Bronchial epithelial cell (primary cell): ENCODE data around the gene TICRR. TPM values are rescaled to one million over a fixed set of nuclear protein-coding genes. Genes with fewer than 3 reads are reported as not detected.

Experiments used
- DNase-seq: peaks from one replicate; pipeline ENCODE4 v3.0.0-alpha.2; 2010; ENCODE audit warnings: low read depth
- FAIRE-seq: peaks from 2 replicates; lab custom pipeline; 2011; peaks lifted over from hg19 to GRCh38; lab: Jason Lieb, UNC
- H3K27me3 ChIP-seq: 2 replicates; pipeline ENCODE4 v1.5.1; 2011; ENCODE audit warnings: low read length; ENCODE audit not compliant: control insufficient read depth, insufficient read depth
- H3K36me3 ChIP-seq: 2 replicates; pipeline ENCODE4 v1.5.1; 2011; ENCODE audit warnings: low read length; ENCODE audit not compliant: control insufficient read depth, insufficient read depth
- H3K4me3 ChIP-seq: 2 replicates; pipeline ENCODE4 v1.5.1; 2011; ENCODE audit warnings: mild to moderate bottlenecking, low read depth, low read length, control low read depth
- CTCF ChIP-seq: IDR thresholded peaks from 2 replicates; pipeline ENCODE4 v1.5.1; 2011; ENCODE audit warnings: mild to moderate bottlenecking, moderate library complexity, low read length, control low read depth, inconsistent platforms; ENCODE audit not compliant: insufficient read depth, severe bottlenecking
- total RNA-seq: library from RNA; depleted of rRNA; stranded (reverse); fragments of >200 nt; gene quantifications from 2 replicates; pipeline ENCODE4 v1.2.1, GENCODE V29; 2014

The TICRR gene
- total RNA-seq, 1 donor from 2014 or later = 0.26 TPM

DNA sequence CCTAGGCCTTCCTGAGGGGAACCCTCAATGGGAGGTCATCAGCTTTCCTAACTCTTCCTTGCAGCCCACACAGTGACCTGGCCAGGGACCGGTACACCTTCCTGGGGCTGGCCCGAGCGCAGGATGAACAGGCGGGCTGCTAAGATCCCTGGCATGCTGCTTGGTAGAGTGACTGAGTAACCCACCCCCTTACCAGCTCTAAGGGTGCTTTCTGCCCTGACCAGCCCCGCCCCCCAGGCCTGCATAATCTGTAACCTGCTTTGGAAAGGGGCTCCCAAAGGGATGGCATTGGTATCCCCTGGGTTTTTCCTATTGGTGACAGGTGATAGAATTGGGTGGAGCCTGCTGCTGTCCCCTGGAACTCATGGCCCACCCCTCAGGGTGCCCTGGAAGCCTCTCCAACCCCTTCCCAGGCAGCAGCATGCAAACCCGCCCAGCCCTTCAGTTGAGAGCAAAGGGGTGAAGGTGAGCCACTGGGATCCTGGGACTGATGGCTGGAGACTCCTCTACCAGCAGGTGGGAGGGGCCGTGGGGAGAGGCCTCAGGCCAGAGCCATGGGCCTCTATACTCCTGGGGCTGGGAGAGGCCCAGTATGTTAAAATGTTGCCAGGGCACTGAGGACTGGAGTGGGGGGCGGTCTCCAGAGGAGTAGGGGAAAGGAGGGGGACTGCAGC, 91.1 kb downstream of the TICRR start:
- no peak for TF ChIP-seq CTCF
- FAIRE-seq = no peak
- Histone ChIP-seq H3K27me3 (no peaks in the 10 kb centered on the region), H3K36me3 (no peaks in the 10 kb centered on the region), H3K4me3 (no peak overlapping the region)
- no peak for DNase-seq

DNA sequence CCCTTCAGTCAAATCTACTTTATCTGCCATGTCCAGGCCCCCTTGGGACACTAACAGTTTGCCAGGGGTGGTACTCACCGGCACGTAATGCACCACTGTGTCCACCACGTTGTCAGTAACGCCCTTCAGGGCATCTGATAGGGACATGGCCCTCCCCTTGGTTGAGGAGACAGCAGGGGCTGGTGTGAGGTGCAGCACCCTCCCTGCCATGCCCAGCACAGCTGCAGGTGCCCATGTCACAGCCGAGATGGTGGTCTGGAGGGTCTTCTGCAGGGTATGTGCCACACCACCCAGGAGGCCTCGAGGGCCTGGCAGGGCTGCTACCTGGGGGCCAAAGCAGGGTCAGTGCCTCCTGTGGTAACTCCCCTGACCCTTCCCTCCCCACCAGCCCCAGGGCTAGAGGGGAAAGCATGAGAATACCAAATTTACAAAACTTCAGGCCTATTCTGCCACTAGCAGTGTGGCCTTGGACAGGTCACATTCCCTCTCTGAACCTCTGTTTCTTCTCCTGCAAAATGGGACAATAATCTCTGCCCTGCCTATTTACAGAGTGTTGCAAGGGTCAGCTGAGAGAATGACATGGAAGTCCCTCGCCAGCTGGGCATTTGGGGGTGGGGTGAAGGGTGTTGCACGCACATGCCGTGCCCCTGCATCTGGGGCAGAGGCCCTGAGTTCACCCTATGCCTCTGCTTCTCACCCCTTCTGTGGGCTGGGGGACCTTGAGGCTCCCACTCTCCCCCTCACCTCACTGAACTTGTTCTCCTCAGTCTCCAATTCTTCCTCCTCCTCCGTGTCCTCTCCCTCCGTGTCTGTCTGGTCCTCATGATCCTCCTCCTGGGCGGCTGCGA, 91.8 kb downstream of the TICRR start:
- DNase-seq = no peak
- Histone ChIP-seq H3K36me3 (no peaks in the 10 kb centered on the region), H3K4me3 (no peak overlapping the region), H3K27me3 (no peaks in the 10 kb centered on the region)
- FAIRE-seq = no peak
- TF ChIP-seq CTCF = no peak

DNA sequence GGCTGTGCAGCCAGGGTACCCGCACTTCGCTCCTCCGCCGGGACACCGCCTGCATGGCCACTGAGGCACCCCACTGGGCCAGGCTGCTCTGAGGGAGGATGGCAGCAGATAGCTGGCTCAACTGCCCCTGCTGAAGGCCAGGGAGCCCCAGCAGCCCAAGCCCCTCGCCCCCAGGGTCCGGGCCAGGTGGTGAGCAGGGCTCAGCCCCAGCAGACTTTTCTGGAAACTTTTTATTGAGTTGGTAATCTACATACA, 92.4 kb downstream of the TICRR start:
- Histone ChIP-seq H3K36me3 (no peaks in the 10 kb centered on the region), H3K27me3 (no peaks in the 10 kb centered on the region), H3K4me3 (no peak overlapping the region)
- no peak for TF ChIP-seq CTCF
- no peak for DNase-seq
- FAIRE-seq = no peak

- H3K27me3 ChIP-seq = no peaks in the 10 kb centered on the region
- TF ChIP-seq CTCF = no peak
- DNase-seq (no peak), FAIRE-seq (no peak)
- no peaks in the 10 kb centered on the region for H3K36me3 ChIP-seq
- no peak overlapping the region for H3K4me3 ChIP-seq
These were observed 92.9 kb downstream of the TICRR start for GRCh38 chr15:89668171-89668570.

DNA sequence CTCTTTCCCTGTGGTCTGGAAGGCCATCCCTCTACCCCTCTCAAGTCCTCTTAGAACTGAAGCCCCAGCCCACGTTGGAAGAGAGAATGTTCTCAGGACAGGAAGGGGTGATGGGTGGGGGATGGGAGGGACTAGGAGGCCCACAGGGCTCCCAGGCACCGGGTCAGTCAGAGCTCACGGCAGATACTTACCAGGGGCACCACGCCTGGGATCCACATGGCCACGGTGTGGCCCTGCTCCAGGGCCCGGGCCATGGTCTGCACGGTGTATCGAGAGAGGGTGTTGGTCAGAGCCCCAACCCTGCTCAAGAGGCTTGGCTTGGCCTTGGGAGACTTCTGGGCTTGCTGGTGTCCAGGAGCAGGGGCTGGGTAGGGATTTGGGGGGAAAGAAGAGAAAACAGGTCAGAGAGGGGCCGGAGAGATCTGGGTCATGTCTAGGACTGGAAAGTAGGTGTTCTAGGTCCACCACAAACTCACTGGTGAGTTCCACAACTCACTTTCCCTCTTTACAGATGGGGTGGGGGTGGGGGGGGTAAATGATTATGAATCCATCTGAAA, 94.1 kb downstream of the TICRR start:
- no peak for DNase-seq

More for the DNA sequence above, 94.1 kb downstream of the TICRR start:
- Histone ChIP-seq H3K36me3 (no peaks in the 10 kb centered on the region), H3K4me3 (no peak overlapping the region), H3K27me3 (no peaks in the 10 kb centered on the region)
- no peak for TF ChIP-seq CTCF
- FAIRE-seq = no peak
